DND-41 (cell line): ENCODE results near the gene PSMB1.

Experiments
- CTCF ChIP-seq: IDR thresholded peaks from 2 replicates; pipeline ENCODE4 v1.5.1; 2012; ENCODE audit warnings: borderline replicate concordance, low read length, moderate library complexity, mild to moderate bottlenecking; ENCODE audit not compliant: poor library complexity, severe bottlenecking; ENCODE audit errors: extremely low read depth
- EZH2 ChIP-seq: IDR thresholded peaks from 3 replicates; pipeline ENCODE4 v1.6.1; 2012; ENCODE audit warnings: borderline replicate concordance, low read depth, mild to moderate bottlenecking, moderate library complexity, low read length, inconsistent platforms; ENCODE audit not compliant: severe bottlenecking

DNA sequence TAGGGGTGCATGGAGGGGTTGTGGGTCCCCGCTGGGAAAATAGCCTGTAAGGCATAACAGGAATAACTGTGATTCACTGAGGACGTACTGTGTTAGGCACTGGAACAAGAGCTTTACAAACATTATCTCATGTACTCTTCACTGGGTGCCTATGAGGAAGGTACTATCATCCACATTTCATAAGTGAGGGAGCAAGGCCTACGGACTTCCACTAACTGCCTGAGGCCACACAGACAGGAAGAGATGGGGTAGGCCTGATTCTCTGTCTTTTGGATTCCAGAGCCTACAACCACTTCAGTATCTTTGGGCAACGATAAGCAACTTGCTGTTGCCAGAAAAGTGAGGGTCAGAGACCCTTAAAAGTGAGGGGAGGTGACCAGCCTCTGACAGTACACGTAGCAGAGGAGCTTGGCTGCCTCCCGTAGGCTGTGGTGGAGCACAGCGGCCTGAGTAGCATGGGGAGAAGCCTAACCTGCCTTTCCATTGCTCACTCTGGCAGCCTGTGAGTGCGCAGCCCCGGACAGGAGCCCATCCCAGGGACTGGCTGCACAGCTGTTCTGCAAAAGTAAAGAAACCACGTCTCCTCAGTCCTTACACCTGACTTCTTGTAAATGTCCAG is 30.4 kb downstream of the PSMB1 start:
- peak; percentile 64 for TF ChIP-seq CTCF
- TF ChIP-seq EZH2 = no peak
